Gastroesophageal sphincter (tissue), 4 donors: ENCODE measurements around the gene NRXN3. TPM values are rescaled to one million over a fixed set of nuclear protein-coding genes. Genes with fewer than 3 reads are reported as not detected.

Source experiments
- ATAC-seq: fragments of 150-250 bp; one replicate; pipeline ENCODE4 v1.9.1; 2016; ENCODE audit warnings: mild to moderate bottlenecking, moderate library complexity
- H3K27ac ChIP-seq, 4 donors: fragments of 200-600 bp; sonication (generic) in 3 of 4; 1 replicate in 3 of 4; 2 replicates in 1 of 4; pipeline ENCODE4 v1.5.1; 2016 to 2019
- H3K27me3 ChIP-seq: fragments of 200-600 bp; sonication (generic); one replicate; pipeline ENCODE4 v1.5.1; 2019
- H3K36me3 ChIP-seq, 2 donors: fragments of 200-600 bp; sonication (generic); one replicate each; pipeline ENCODE4 v1.5.1; 2019; ENCODE audit warnings: control low read depth in 1 of 2
- H3K4me1 ChIP-seq, 3 donors: fragments of 200-600 bp; sonication (generic); 1 replicate in 2 of 3; 2 replicates in 1 of 3; pipeline ENCODE4 v1.5.1; 2016 to 2019; ENCODE audit warnings: control low read depth in 2 of 3
- H3K4me3 ChIP-seq, 2 donors: fragments of 200-600 bp; sonication (generic); one replicate each; pipeline ENCODE4 v1.5.1; 2019; ENCODE audit warnings: mild to moderate bottlenecking in 1 of 2, moderate library complexity in 1 of 2
- H3K9me3 ChIP-seq, 3 donors: fragments of 200-600 bp; sonication (generic); one replicate each; pipeline ENCODE4 v1.5.1; 2017 to 2019; ENCODE audit warnings: control low read depth in 2 of 3
- EP300 ChIP-seq: sonication (generic); formaldehyde crosslinking; IDR thresholded peaks from one replicate; pipeline ENCODE4 v1.6.1; 2017; ENCODE audit warnings: antibody characterized with exemption, mild to moderate bottlenecking
- POLR2A ChIP-seq, 2 donors: fragments of 450-650 bp; IDR thresholded peaks; one replicate each; pipeline ENCODE4 v1.6.1; 2017; ENCODE audit warnings: antibody characterized with exemption in 2 of 2, mild to moderate bottlenecking in 2 of 2, moderate library complexity in 1 of 2
- POLR2AphosphoS5 ChIP-seq: sonication (generic); formaldehyde crosslinking; IDR thresholded peaks from one replicate; pipeline ENCODE4 v1.6.1; 2017; ENCODE audit warnings: antibody characterized with exemption
- WGBS, 2 donors: methylation state at CpG; one replicate each; pipeline ENCODE4 v1.1.5; 2018; ENCODE audit warnings: low coverage in 1 of 2; 5-methylcytosine and 5-hydroxymethylcytosine counted together
- total RNA-seq, 4 donors: library from RNA; depleted of rRNA; stranded (reverse); fragments of >200 nt; gene quantifications; one replicate each; pipeline ENCODE4 v1.1.0, GENCODE V29; 2016
- TF ChIP-seq, protein P1 (sequence below), 4 experiments: fragments of 200-600 bp in 2 of 4; fragments of 450-650 bp in 2 of 4; sonication (generic) in 1 of 4; IDR thresholded peaks; one replicate each; pipeline ENCODE4 v1.5.1; 2017 to 2019; ENCODE audit warnings: antibody characterized with exemption in 4 of 4, mild to moderate bottlenecking in 2 of 4, moderate library complexity in 2 of 4

The NRXN3 gene
- total RNA-seq, 4 donors from 2014 or later: 74.2 to 192 (median 98.2) TPM

DNA sequence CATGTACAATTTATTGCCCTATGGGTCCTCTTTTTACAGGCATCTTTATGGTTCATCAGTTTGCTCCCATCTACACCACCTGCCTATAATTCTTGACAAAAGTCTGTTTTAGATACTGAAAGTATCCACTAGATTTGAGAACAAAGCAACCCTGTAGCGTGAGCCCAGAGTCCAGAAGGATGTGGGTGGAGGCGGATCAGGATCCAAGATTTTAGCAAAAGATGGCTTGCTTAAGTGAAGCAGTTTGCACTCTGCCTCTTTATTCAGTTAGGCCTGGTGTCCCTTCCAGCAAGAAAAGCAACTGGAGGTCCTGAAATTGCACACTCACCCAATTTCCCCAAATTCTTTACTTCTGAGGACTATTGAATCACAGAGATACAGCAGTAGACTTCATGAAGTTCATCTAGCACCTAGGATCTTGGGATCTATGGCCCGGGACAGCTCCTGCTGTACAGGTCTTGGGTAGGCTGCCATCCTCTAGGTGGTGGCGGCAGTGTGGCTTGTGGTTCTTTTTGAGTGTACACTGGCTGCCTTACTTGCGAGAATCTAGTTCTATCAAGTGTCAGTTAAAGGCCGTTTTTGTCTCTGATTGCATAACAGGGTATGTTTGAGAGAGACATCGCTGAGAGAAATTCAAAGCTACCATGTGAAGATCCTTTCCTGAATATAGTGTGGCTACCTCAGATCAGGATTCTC, 873.2 kb downstream of the NRXN3 start:
- 87 to 96% methylated on average over 4 of the region's 7 CpGs for WGBS, 2 donors
- no peak for ATAC-seq
- Histone ChIP-seq H3K27me3 (no peaks in the 10 kb centered on the region), H3K9me3 (peaks cover 0 to 11% (median 0%) of the 10 kb centered on the region in 3 donors), H3K4me1 (no peaks in the 10 kb centered on the region), H3K4me3 (no peak overlapping the region), H3K36me3 (no peaks in the 10 kb centered on the region), H3K27ac (no peak overlapping the region)
- TF ChIP-seq EP300 (no peak), POLR2A (IDR thresholded peaks at IDR 0.05) (no peak), POLR2AphosphoS5 (no peak)
- TF ChIP-seq, protein P1, sequence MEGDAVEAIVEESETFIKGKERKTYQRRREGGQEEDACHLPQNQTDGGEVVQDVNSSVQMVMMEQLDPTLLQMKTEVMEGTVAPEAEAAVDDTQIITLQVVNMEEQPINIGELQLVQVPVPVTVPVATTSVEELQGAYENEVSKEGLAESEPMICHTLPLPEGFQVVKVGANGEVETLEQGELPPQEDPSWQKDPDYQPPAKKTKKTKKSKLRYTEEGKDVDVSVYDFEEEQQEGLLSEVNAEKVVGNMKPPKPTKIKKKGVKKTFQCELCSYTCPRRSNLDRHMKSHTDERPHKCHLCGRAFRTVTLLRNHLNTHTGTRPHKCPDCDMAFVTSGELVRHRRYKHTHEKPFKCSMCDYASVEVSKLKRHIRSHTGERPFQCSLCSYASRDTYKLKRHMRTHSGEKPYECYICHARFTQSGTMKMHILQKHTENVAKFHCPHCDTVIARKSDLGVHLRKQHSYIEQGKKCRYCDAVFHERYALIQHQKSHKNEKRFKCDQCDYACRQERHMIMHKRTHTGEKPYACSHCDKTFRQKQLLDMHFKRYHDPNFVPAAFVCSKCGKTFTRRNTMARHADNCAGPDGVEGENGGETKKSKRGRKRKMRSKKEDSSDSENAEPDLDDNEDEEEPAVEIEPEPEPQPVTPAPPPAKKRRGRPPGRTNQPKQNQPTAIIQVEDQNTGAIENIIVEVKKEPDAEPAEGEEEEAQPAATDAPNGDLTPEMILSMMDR (IDR thresholded peaks at IDR 0.05): no peak

DNA sequence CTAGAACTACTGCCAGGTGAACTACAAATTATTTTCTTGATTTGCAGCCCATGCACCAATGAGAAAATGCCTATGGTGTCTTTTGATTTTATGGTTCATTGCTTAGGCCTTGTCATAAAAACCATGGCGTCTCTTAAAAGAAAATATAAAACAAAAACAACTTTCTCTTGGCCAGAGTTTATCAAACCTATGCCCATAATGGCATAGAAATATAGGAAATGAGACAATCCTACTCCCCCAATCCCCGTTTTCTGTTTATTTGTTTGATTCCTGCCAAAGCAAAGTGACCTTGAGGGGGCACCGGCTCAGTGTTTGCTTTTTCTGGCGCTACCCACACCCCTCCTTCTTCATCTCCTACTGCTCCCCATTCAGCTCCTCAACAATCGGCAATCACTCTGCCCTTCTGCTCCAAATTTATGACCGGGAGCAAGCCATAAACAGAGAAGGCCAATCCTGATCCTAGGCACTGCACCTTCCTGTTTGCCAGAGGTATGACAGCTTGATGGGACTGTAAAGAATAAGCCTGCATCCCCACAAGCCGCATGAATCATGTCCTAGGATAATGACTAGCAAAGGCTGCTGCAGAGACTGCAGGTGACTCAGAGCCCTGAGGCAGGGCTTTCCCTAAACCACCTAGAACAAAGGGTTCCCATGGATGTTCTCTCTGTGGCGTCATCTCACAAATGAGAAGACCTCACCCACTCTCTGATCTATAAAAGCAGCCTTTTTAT, 874.9 kb downstream of the NRXN3 start:
- no peaks in the 10 kb centered on the region for H3K27me3 ChIP-seq
- ATAC-seq: no peak
- no peak overlapping the region for H3K4me3 ChIP-seq
- no peak overlapping the region for H3K27ac ChIP-seq
- 62 to 70% methylated on average over 2 to 8 of the region's 8 CpGs for WGBS, 2 donors
- H3K4me1 ChIP-seq: peaks cover 0 to 4% (median 0%) of the 10 kb centered on the region in 3 donors
- no peaks in the 10 kb centered on the region for H3K36me3 ChIP-seq
- peaks cover 0 to 11% (median 0%) of the 10 kb centered on the region in 3 donors for H3K9me3 ChIP-seq
- TF ChIP-seq POLR2AphosphoS5 (no peak), EP300 (no peak), POLR2A (IDR thresholded peaks at IDR 0.05) (no peak)
- TF ChIP-seq, protein P1 (IDR thresholded peaks at IDR 0.05): no peak

DNA sequence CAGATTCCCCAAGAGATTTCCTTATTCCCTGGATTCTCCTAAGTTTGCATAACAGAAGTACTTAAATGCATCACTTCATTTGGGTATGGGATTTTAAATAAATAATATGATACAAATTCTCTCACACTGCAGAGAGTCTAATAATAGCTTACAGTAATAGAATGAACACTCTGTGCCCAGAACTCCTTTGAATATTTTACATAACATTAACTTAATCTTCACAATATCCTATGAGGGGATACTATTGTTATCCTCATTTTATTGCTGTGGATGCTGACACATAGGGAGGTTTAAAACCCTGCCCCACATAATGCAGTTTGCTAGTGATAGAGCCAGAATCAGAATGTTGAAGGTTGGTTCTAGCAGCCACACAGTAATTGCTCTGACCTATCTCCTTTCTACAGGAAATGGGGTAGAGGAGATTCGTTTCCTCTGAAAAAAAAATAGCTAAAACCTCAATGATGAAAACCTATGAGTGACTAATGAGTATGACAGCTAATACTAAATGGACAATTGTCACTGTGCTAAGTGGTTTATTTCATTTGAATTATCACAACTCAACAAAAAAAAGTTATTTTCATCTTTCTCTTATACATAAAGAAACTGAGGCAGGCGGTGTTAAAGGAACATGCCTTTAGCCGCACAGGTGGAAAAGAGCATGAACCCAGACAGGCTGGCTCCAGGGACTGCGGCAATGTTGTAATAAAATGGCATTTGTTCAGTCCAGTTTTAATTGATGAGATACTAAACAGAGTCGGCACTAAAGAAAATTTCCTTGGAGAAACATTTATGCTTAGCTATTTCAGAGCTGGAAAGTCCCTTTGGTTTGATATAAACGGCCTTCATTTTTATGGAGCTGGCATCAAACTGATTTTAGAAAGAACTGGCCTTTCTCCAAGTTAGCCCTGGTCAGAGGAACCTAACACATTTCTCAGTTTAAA, 880.9 kb downstream of the NRXN3 start:
- H3K4me1 ChIP-seq: peaks cover 0 to 34% (median 10%) of the 10 kb centered on the region in 3 donors
- no peaks in the 10 kb centered on the region for H3K27me3 ChIP-seq
- peak overlapping the region; percentile 78 to 79 (median 78) for H3K27ac ChIP-seq
- H3K36me3 ChIP-seq: no peaks in the 10 kb centered on the region
- peak; percentile 81 for ATAC-seq
- TF ChIP-seq POLR2AphosphoS5 (peak; percentile 61), POLR2A (IDR thresholded peaks at IDR 0.05) (no peak), EP300 (no peak)
- TF ChIP-seq, protein P1 (IDR thresholded peaks at IDR 0.05): no peak
- H3K4me3 ChIP-seq: no peak overlapping the region
- WGBS, 2 donors: 12 to 14% methylated on average over 6 of the region's 6 CpGs
- no peaks in the 10 kb centered on the region for H3K9me3 ChIP-seq

DNA sequence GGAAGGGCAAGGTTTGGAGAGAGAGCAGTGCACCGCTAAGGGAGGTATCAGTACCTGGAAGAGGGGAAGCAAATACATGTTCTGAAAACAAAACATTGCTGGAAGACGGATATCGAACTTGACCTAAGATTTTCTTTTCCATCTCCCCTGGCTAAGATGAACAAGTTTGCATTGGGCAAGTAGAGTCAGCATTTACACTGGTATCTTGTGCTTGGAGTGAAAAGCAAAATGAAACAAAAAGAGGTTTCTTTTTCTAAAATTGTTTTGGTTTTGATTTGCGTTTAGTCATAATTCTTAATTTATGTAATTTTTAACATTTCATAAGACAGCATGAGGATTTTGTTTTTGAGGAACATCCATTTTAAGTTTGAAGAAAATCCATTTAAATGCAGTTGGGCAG, 881.6 kb downstream of the NRXN3 start:
- Histone ChIP-seq H3K4me1 (peaks cover 0 to 38% (median 10%) of the 10 kb centered on the region in 3 donors), H3K36me3 (no peaks in the 10 kb centered on the region), H3K4me3 (no peak overlapping the region), H3K9me3 (no peaks in the 10 kb centered on the region), H3K27me3 (no peaks in the 10 kb centered on the region), H3K27ac (peak overlapping the region; percentile 78 to 79 (median 78))
- no peak for ATAC-seq
- TF ChIP-seq POLR2AphosphoS5: no peak
- no peak for TF ChIP-seq POLR2A (IDR thresholded peaks at IDR 0.05)
- no peak for TF ChIP-seq EP300
- TF ChIP-seq, protein P1 (IDR thresholded peaks at IDR 0.05): no peak
- 36 to 55% methylated on average over 4 of the region's 4 CpGs for WGBS, 2 donors
